ENCODE measurements around the gene PTGR3. TPM values are rescaled to one million over a fixed set of nuclear protein-coding genes. Genes with fewer than 3 reads are reported as not detected.

The PTGR3 gene
- total RNA-seq, 1 donor from 2014 or later = 23.3 TPM

GRCh38 chr18:75246721-75247610 is 38.0 kb upstream of the PTGR3 start:
- intact Hi-C loops (cut with micrococcal nuclease) = loop anchor here (1.0 to 10.0 kb wide), 2 partner anchors 37 to 172 kb away; partner anchors contain the start of gene TSHZ1
- DNase-seq = peak; percentile 71
- Mint-ChIP-seq H3K27ac (peak overlapping the region; percentile 79), H3K4me3 (peak overlapping the region; percentile 90), H3K27me3 (no peaks in the 10 kb centered on the region), H3K4me1 (peaks cover 32% of the 10 kb centered on the region), H3K9me3 (no peaks in the 10 kb centered on the region), H3K36me3 (ENCODE audit: low read depth) (no peaks in the 10 kb centered on the region)

- H3K27ac Mint-ChIP-seq = no peak overlapping the region
- no peaks in the 10 kb centered on the region for H3K27me3 Mint-ChIP-seq
- H3K9me3 Mint-ChIP-seq = no peaks in the 10 kb centered on the region
- H3K36me3 Mint-ChIP-seq (ENCODE audit: low read depth) = no peaks in the 10 kb centered on the region
- DNase-seq = peak; percentile 72
- H3K4me3 Mint-ChIP-seq = no peak overlapping the region
- H3K4me1 Mint-ChIP-seq = peaks cover 28% of the 10 kb centered on the region
- intact Hi-C loops (cut with micrococcal nuclease) = loop anchor here (10.0 kb wide), 1 partner anchor 170 kb away; no protein-coding TSS in a partner anchor
Observed at GRCh38 chr18:75244351-75245313, 35.7 kb upstream of the PTGR3 start.

- Mint-ChIP-seq H3K4me1 (peaks cover 12% of the 10 kb centered on the region), H3K4me3 (no peak overlapping the region), H3K9me3 (no peaks in the 10 kb centered on the region), H3K36me3 (ENCODE audit: low read depth) (peaks cover 3% of the 10 kb centered on the region), H3K27ac (no peak overlapping the region), H3K27me3 (no peaks in the 10 kb centered on the region)
- DNase-seq = no peak
- intact Hi-C loops (cut with micrococcal nuclease) = loop anchor here (10.0 kb wide), 1 partner anchor 167 kb away; no protein-coding TSS in a partner anchor
Observed at GRCh38 chr18:75241705-75242104, 32.8 kb upstream of the PTGR3 start.

- Mint-ChIP-seq H3K4me3 (no peak overlapping the region), H3K27ac (no peak overlapping the region), H3K36me3 (ENCODE audit: low read depth) (peaks cover 3% of the 10 kb centered on the region), H3K27me3 (no peaks in the 10 kb centered on the region), H3K9me3 (no peaks in the 10 kb centered on the region), H3K4me1 (peaks cover 4% of the 10 kb centered on the region)
- DNase-seq = no peak
- intact Hi-C loops (cut with micrococcal nuclease) = loop anchor here (10.0 kb wide), 1 partner anchor 166 kb away; no protein-coding TSS in a partner anchor
Observed at GRCh38 chr18:75240433-75240832, 31.5 kb upstream of the PTGR3 start.

- H3K9me3 Mint-ChIP-seq = no peaks in the 10 kb centered on the region
- peaks cover 4% of the 10 kb centered on the region for H3K4me1 Mint-ChIP-seq
- intact Hi-C loops (cut with micrococcal nuclease) = no loop called here
- no peak overlapping the region for H3K4me3 Mint-ChIP-seq
- no peaks in the 10 kb centered on the region for H3K27me3 Mint-ChIP-seq
- DNase-seq = no peak
- no peak overlapping the region for H3K27ac Mint-ChIP-seq
- H3K36me3 Mint-ChIP-seq (ENCODE audit: low read depth) = peaks cover 3% of the 10 kb centered on the region
Observed at GRCh38 chr18:75238786-75239185, 29.8 kb upstream of the PTGR3 start.

- H3K4me3 Mint-ChIP-seq = no peak overlapping the region
- H3K27ac Mint-ChIP-seq = no peak overlapping the region
- peaks cover 3% of the 10 kb centered on the region for H3K36me3 Mint-ChIP-seq (ENCODE audit: low read depth)
- no peaks in the 10 kb centered on the region for H3K9me3 Mint-ChIP-seq
- intact Hi-C loops (cut with micrococcal nuclease) = no loop called here
- H3K4me1 Mint-ChIP-seq = peaks cover 4% of the 10 kb centered on the region
- DNase-seq = no peak
- H3K27me3 Mint-ChIP-seq = no peaks in the 10 kb centered on the region
Observed at GRCh38 chr18:75238100-75238499, 29.2 kb upstream of the PTGR3 start.

GRCh38 chr18:75235896-75236295 is 27.0 kb upstream of the PTGR3 start:
- Mint-ChIP-seq H3K36me3 (ENCODE audit: low read depth) (peaks cover 3% of the 10 kb centered on the region), H3K27ac (no peak overlapping the region), H3K4me1 (peaks cover 4% of the 10 kb centered on the region), H3K27me3 (no peaks in the 10 kb centered on the region), H3K9me3 (no peaks in the 10 kb centered on the region), H3K4me3 (no peak overlapping the region)
- intact Hi-C loops (cut with micrococcal nuclease) = no loop called here
- DNase-seq = no peak

- no peak for DNase-seq
- peaks cover 6% of the 10 kb centered on the region for H3K4me1 Mint-ChIP-seq
- H3K4me3 Mint-ChIP-seq = no peak overlapping the region
- no peaks in the 10 kb centered on the region for H3K9me3 Mint-ChIP-seq
- no peak overlapping the region for H3K27ac Mint-ChIP-seq
- peaks cover 4% of the 10 kb centered on the region for H3K36me3 Mint-ChIP-seq (ENCODE audit: low read depth)
- H3K27me3 Mint-ChIP-seq = no peaks in the 10 kb centered on the region
- intact Hi-C loops (cut with micrococcal nuclease) = no loop called here
Observed at GRCh38 chr18:75234901-75235300, 26.0 kb upstream of the PTGR3 start.

GRCh38 chr18:75231053-75231406 is 22.1 kb upstream of the PTGR3 start:
- Mint-ChIP-seq H3K9me3 (no peaks in the 10 kb centered on the region), H3K27me3 (no peaks in the 10 kb centered on the region), H3K27ac (no peak overlapping the region), H3K36me3 (ENCODE audit: low read depth) (peaks cover 4% of the 10 kb centered on the region), H3K4me1 (peaks cover 12% of the 10 kb centered on the region), H3K4me3 (no peak overlapping the region)
- no peak for DNase-seq
- intact Hi-C loops (cut with micrococcal nuclease) = no loop called here

- peaks cover 4% of the 10 kb centered on the region for H3K36me3 Mint-ChIP-seq (ENCODE audit: low read depth)
- H3K9me3 Mint-ChIP-seq = no peaks in the 10 kb centered on the region
- H3K4me3 Mint-ChIP-seq = no peak overlapping the region
- no peak overlapping the region for H3K27ac Mint-ChIP-seq
- no peaks in the 10 kb centered on the region for H3K27me3 Mint-ChIP-seq
- peaks cover 9% of the 10 kb centered on the region for H3K4me1 Mint-ChIP-seq
- DNase-seq = no peak
- intact Hi-C loops (cut with micrococcal nuclease) = no loop called here
Observed at GRCh38 chr18:75230163-75231052, 21.5 kb upstream of the PTGR3 start.

GRCh38 chr18:75229437-75229836 is 20.5 kb upstream of the PTGR3 start:
- no peak overlapping the region for H3K27ac Mint-ChIP-seq
- DNase-seq = no peak
- peaks cover 9% of the 10 kb centered on the region for H3K4me1 Mint-ChIP-seq
- intact Hi-C loops (cut with micrococcal nuclease) = no loop called here
- no peaks in the 10 kb centered on the region for H3K27me3 Mint-ChIP-seq
- H3K36me3 Mint-ChIP-seq (ENCODE audit: low read depth) = peaks cover 4% of the 10 kb centered on the region
- H3K9me3 Mint-ChIP-seq = no peaks in the 10 kb centered on the region
- H3K4me3 Mint-ChIP-seq = no peak overlapping the region

- Mint-ChIP-seq H3K9me3 (no peaks in the 10 kb centered on the region), H3K4me1 (peaks cover 9% of the 10 kb centered on the region), H3K4me3 (no peak overlapping the region), H3K27me3 (no peaks in the 10 kb centered on the region), H3K27ac (no peak overlapping the region), H3K36me3 (ENCODE audit: low read depth) (peaks cover 4% of the 10 kb centered on the region)
- intact Hi-C loops (cut with micrococcal nuclease) = no loop called here
- no peak for DNase-seq
Observed at GRCh38 chr18:75228967-75229366, 20.0 kb upstream of the PTGR3 start.

Measured in activated CD4-positive, alpha-beta T cell treated with anti-CD3 and anti-CD28 coated beads, Interleukin-2, amount 10 ng/mL, durations not matched to agents 24 days and 14 days (primary cell).